Measurements from ENCODE around the gene AHCYL2.

DNA sequence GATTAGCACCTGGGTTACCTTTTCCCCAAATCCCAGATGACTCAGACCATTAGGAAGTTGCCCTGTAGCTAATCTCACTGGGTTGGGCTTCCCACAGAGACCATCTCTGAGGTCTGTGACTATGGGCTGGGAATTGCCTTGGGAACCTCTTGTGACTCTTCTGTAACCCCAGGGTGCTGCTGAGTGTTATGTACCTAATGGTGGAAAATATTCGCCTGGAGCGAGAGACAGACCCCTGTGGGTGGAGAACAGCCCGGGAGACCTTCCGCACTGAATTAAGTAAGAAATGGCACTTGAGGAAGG lies 229.4 kb downstream of the AHCYL2 start:
- TF ChIP-seq POLR2AphosphoS5 (IDR thresholded peaks at IDR 0.05; ENCODE audit: low read depth, low read length) (no peak), TAF1 (IDR thresholded peaks at IDR 0.05; ENCODE audit: borderline replicate concordance, insufficient read depth, low read length) (no peak), SIN3A (IDR thresholded peaks at IDR 0.05; ENCODE audit: borderline replicate concordance, insufficient read depth, low read length) (no peak)
- TF ChIP-seq, protein P1, sequence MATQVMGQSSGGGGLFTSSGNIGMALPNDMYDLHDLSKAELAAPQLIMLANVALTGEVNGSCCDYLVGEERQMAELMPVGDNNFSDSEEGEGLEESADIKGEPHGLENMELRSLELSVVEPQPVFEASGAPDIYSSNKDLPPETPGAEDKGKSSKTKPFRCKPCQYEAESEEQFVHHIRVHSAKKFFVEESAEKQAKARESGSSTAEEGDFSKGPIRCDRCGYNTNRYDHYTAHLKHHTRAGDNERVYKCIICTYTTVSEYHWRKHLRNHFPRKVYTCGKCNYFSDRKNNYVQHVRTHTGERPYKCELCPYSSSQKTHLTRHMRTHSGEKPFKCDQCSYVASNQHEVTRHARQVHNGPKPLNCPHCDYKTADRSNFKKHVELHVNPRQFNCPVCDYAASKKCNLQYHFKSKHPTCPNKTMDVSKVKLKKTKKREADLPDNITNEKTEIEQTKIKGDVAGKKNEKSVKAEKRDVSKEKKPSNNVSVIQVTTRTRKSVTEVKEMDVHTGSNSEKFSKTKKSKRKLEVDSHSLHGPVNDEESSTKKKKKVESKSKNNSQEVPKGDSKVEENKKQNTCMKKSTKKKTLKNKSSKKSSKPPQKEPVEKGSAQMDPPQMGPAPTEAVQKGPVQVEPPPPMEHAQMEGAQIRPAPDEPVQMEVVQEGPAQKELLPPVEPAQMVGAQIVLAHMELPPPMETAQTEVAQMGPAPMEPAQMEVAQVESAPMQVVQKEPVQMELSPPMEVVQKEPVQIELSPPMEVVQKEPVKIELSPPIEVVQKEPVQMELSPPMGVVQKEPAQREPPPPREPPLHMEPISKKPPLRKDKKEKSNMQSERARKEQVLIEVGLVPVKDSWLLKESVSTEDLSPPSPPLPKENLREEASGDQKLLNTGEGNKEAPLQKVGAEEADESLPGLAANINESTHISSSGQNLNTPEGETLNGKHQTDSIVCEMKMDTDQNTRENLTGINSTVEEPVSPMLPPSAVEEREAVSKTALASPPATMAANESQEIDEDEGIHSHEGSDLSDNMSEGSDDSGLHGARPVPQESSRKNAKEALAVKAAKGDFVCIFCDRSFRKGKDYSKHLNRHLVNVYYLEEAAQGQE (IDR thresholded peaks at IDR 0.05; ENCODE audit: insufficient read depth in 1 of 2, low read depth in 2 of 2, low read length in 2 of 2), result no peak

Data from PFSK-1 (cell line).